H1 (cell line): ENCODE data around the gene CD59. TPM values are rescaled to one million over a fixed set of nuclear protein-coding genes. Genes with fewer than 3 reads are reported as not detected.

Experiments used
- CTBP2 ChIP-seq: IDR thresholded peaks from 2 replicates; pipeline ENCODE4 v1.7.0; 2011; ENCODE audit warnings: borderline replicate concordance, mild to moderate bottlenecking, moderate library complexity, mixed read lengths, low read length; ENCODE audit not compliant: insufficient read depth, insufficient read length
- TAF1 ChIP-seq: IDR thresholded peaks from 2 replicates; pipeline ENCODE4 v1.6.1; 2011; ENCODE audit warnings: mild to moderate bottlenecking, low read depth, low read length
- TCF12 ChIP-seq: IDR thresholded peaks from 2 replicates; pipeline ENCODE4 v1.6.1; 2011; ENCODE audit warnings: low read depth, mild to moderate bottlenecking, low read length
- polyA plus RNA-seq, 7 experiments: library from polyadenylated mRNA; depleted of rRNA in 3 of 7; stranded (reverse) in 5 of 7; unstranded in 2 of 7; fragments of >200 nt in 5 of 7; fragments of 200-250 nt in 2 of 7; gene quantifications; 1 replicate in 5 of 7; 2 replicates in 1 of 7; 4 replicates in 1 of 7; pipeline versions ENCODE4 v1.2.1 to v1.2.3, GENCODE V29; 2011 to 2013; ENCODE audit warnings: missing spikeins in 2 of 7, mixed read lengths in 2 of 7
- total RNA-seq: library from RNA; stranded (reverse); fragmentation: NEBNext Ultra II Directional; extraction: Animal tissue kit (Norgen Biotek cat#: 25700); gene quantifications from 2 replicates; pipeline ENCODE4 v1.2.1, GENCODE V29; 2021

CD59 gene
- total and polyA plus RNA-seq, 2 of the 8 experiments (the other 6 are each of a cell fraction or from before 2014, with no cell fraction given): 63.1 to 90.3 TPM

GRCh38 chr11:33684003-33684706 lies 52.1 kb downstream of the CD59 start (continued):
- TF ChIP-seq CTBP2 (no peak), TCF12 (no peak), TAF1 (no peak)
